CD14-positive monocyte (primary cell): ENCODE data around the gene DSTYK. TPM values are rescaled to one million over a fixed set of nuclear protein-coding genes. Genes with fewer than 3 reads are reported as not detected.
A peak's percentile ranks its signal among the peaks of the same experiment; 100 is the strongest.

ENCODE experiments used
- DNase-seq, 3 donors: peaks; one replicate each; pipeline ENCODE4 v3.0.0-alpha.2; 2011 to 2022
- H2AFZ ChIP-seq: 2 replicates; pipeline ENCODE4 v1.6.0; 2012; ENCODE audit warnings: mild to moderate bottlenecking, low read depth, low read length, inconsistent platforms; ENCODE audit not compliant: insufficient read depth, poor library complexity, severe bottlenecking
- H3K27ac ChIP-seq, 2 donors: 1 replicate in 1 of 2; 2 replicates in 1 of 2; pipeline ENCODE4 v1.5.1; 2012 to 2013; ENCODE audit warnings: low read length in 2 of 2, control low read depth in 1 of 2, inconsistent platforms in 1 of 2, low read depth in 1 of 2, mild to moderate bottlenecking in 1 of 2
- H3K27me3 ChIP-seq, 2 donors: one replicate each; pipeline versions ENCODE4 v1.6.0 to v1.6.1; 2011 to 2013; ENCODE audit warnings: low read length in 2 of 2; ENCODE audit not compliant: control insufficient read depth in 2 of 2, insufficient read depth in 2 of 2
- H3K36me3 ChIP-seq, 2 donors: replicated peaks in 1 of 2; 1 replicate in 1 of 2; 2 replicates in 1 of 2; pipeline versions ENCODE4 v1.5.1 to v1.6.1; 2012 to 2013; ENCODE audit warnings: low read length in 2 of 2, control low read depth in 1 of 2, inconsistent platforms in 1 of 2, mild to moderate bottlenecking in 1 of 2; ENCODE audit not compliant: insufficient read depth in 2 of 2, control insufficient read depth in 1 of 2
- H3K4me1 ChIP-seq, 2 donors: 1 replicate in 1 of 2; 2 replicates in 1 of 2; pipeline versions ENCODE4 v1.5.1 to v1.6.1; 2012 to 2013; ENCODE audit warnings: low read length in 2 of 2, control low read depth in 1 of 2, inconsistent platforms in 1 of 2, mild to moderate bottlenecking in 1 of 2, moderate library complexity in 1 of 2; ENCODE audit not compliant: insufficient read depth in 2 of 2, control insufficient read depth in 1 of 2
- H3K4me2 ChIP-seq: replicated peaks from 2 replicates; pipeline ENCODE3; 2012; ENCODE audit warnings: low read length, moderate library complexity, mild to moderate bottlenecking; ENCODE audit not compliant: poor library complexity, severe bottlenecking; ENCODE audit errors: extremely low read depth
- H3K4me3 ChIP-seq, 3 experiments: fragments of 200-600 bp in 1 of 3; sonication (generic) in 1 of 3; replicated peaks in 1 of 3; 1 replicate in 2 of 3; 2 replicates in 1 of 3; pipeline ENCODE4 v1.5.1; 2011 to 2013; ENCODE audit warnings: low read length in 3 of 3, mild to moderate bottlenecking in 3 of 3, control low read depth in 2 of 3, low read depth in 2 of 3, inconsistent platforms in 1 of 3, moderate library complexity in 1 of 3
- H3K79me2 ChIP-seq: 2 replicates; pipeline ENCODE4 v1.6.0; 2012; ENCODE audit warnings: mild to moderate bottlenecking, control low read depth, inconsistent platforms, low read length, moderate library complexity; ENCODE audit not compliant: insufficient read depth
- H3K9ac ChIP-seq: 2 replicates; pipeline ENCODE4 v1.6.0; 2017; ENCODE audit warnings: low read length, mild to moderate bottlenecking; ENCODE audit not compliant: insufficient read depth, poor library complexity, severe bottlenecking
- H3K9me3 ChIP-seq, 2 donors: replicated peaks in 1 of 2; 1 replicate in 1 of 2; 2 replicates in 1 of 2; pipeline versions ENCODE4 v1.5.1 to v1.6.1; 2012 to 2013; ENCODE audit warnings: low read length in 2 of 2, control low read depth in 1 of 2; ENCODE audit not compliant: control insufficient read depth in 1 of 2, insufficient read depth in 1 of 2
- H4K20me1 ChIP-seq: 2 replicates; pipeline ENCODE4 v1.6.0; 2012; ENCODE audit warnings: mild to moderate bottlenecking, low read length, control low read depth, moderate library complexity; ENCODE audit not compliant: insufficient read depth
- H3K27ac Mint-ChIP-seq, 7 donors: one replicate each; pipeline ENCODE4 v1.8.0; 2020; ENCODE audit warnings: mild to moderate bottlenecking in 7 of 7, mixed read lengths in 7 of 7, moderate library complexity in 6 of 7, inconsistent platforms in 2 of 7
- H3K27me3 Mint-ChIP-seq, 3 donors: one replicate each; pipeline ENCODE4 v1.8.0; 2021 to 2022; ENCODE audit warnings: low read depth in 3 of 3, mild to moderate bottlenecking in 3 of 3, mixed read lengths in 3 of 3, moderate library complexity in 3 of 3, inconsistent platforms in 1 of 3
- H3K36me3 Mint-ChIP-seq, 2 donors: one replicate each; pipeline ENCODE4 v1.8.0; 2020; ENCODE audit warnings: mixed read lengths in 2 of 2, inconsistent platforms in 1 of 2, mild to moderate bottlenecking in 1 of 2
- H3K4me1 Mint-ChIP-seq: one replicate; pipeline ENCODE4 v1.8.0; 2020; ENCODE audit warnings: mild to moderate bottlenecking, mixed read lengths
- H3K4me3 Mint-ChIP-seq, 2 donors: one replicate each; pipeline ENCODE4 v1.8.0; 2020; ENCODE audit warnings: mild to moderate bottlenecking in 2 of 2, mixed read lengths in 2 of 2, moderate library complexity in 1 of 2
- H3K9me3 Mint-ChIP-seq, 7 donors: one replicate each; pipeline ENCODE4 v1.8.0; 2020 to 2022; ENCODE audit warnings: mixed read lengths in 7 of 7, mild to moderate bottlenecking in 6 of 7, moderate library complexity in 6 of 7, inconsistent platforms in 2 of 7
- CTCF ChIP-seq: fragments of 200-600 bp; IDR thresholded peaks from one replicate; pipeline ENCODE4 v1.8.0; 2022; ENCODE audit warnings: antibody characterized with exemption, mild to moderate bottlenecking
- WGBS: methylation state at CpG from one replicate; pipeline ENCODE4 v1.1.5; 2013; ENCODE audit warnings: missing lambda C conversion rate; ENCODE audit not compliant: insufficient coverage; 5-methylcytosine and 5-hydroxymethylcytosine counted together
- intact Hi-C, 2 donors: fragments of 100-400 bp; cut with micrococcal nuclease; formaldehyde crosslinking; loops; one replicate each; pipeline versions ENCODE4 v1.15.0 to v1.15.1; 2023
- polyA plus RNA-seq, 3 donors: library from polyadenylated mRNA; depleted of rRNA in 1 of 3; unstranded in 2 of 3; stranded (reverse) in 1 of 3; fragments of 300-500 nt in 2 of 3; fragments of >200 nt in 1 of 3; fragmentation: Illumina TruSeq in 2 of 3; gene quantifications; 1 replicate in 2 of 3; 2 replicates in 1 of 3; pipeline ENCODE4 v1.2.3, GENCODE V29; 2012 to 2021

Gene DSTYK
- polyA plus RNA-seq, 3 donors: 2.9 to 6.5 (median 3.8) TPM

GRCh38 chr1:205118752-205119151 is 92.8 kb downstream of the DSTYK start:
- DNase-seq: no peak
- no peak overlapping the region for H3K4me2 ChIP-seq
- H3K36me3 ChIP-seq: peaks cover 27 to 45% of the 10 kb centered on the region in 2 donors
- H3K27me3 ChIP-seq: no peaks in the 10 kb centered on the region
- no peak for TF ChIP-seq CTCF
- peaks cover 25% of the 10 kb centered on the region in 2 donors for H3K4me1 ChIP-seq
- H3K9ac ChIP-seq: no peak overlapping the region
- H3K79me2 ChIP-seq: peaks cover 57% of the 10 kb centered on the region
- H3K4me3 ChIP-seq: no peak overlapping the region
- peaks cover 0 to 2% (median 0%) of the 10 kb centered on the region in 7 donors for H3K9me3 Mint-ChIP-seq
- H3K4me3 Mint-ChIP-seq: no peak overlapping the region
- H3K36me3 Mint-ChIP-seq: peaks cover 25 to 34% of the 10 kb centered on the region in 2 donors
- no peaks in the 10 kb centered on the region for H3K9me3 ChIP-seq
- H3K27ac ChIP-seq: no peak overlapping the region
- peaks cover 37% of the 10 kb centered on the region for H3K4me1 Mint-ChIP-seq
- H3K27ac Mint-ChIP-seq: peak overlapping the region in 2 of 7 donors; percentile 10 to 23
- intact Hi-C loops: no loop called here
- peaks cover 0 to 2% (median 0%) of the 10 kb centered on the region in 3 donors for H3K27me3 Mint-ChIP-seq
- WGBS: 20% methylated on average over 1 of the region's 2 CpGs
- peaks cover 22% of the 10 kb centered on the region for H4K20me1 ChIP-seq
- no peak overlapping the region for H2AFZ ChIP-seq

- H3K4me1 ChIP-seq: no peaks in the 10 kb centered on the region
- H3K36me3 ChIP-seq: peaks cover 68 to 93% of the 10 kb centered on the region in 2 donors
- peaks cover 15% of the 10 kb centered on the region for H3K79me2 ChIP-seq
- H4K20me1 ChIP-seq: peaks cover 6% of the 10 kb centered on the region
- no peaks in the 10 kb centered on the region for H3K9me3 ChIP-seq
- H3K36me3 Mint-ChIP-seq: peaks cover 53 to 78% of the 10 kb centered on the region in 2 donors
- no peak for TF ChIP-seq CTCF
- H2AFZ ChIP-seq: no peak overlapping the region
- no peak overlapping the region for H3K9ac ChIP-seq
- H3K4me2 ChIP-seq: no peak overlapping the region
- peaks cover 0 to 3% (median 0%) of the 10 kb centered on the region in 7 donors for H3K9me3 Mint-ChIP-seq
- H3K4me1 Mint-ChIP-seq: no peaks in the 10 kb centered on the region
- H3K27me3 ChIP-seq: no peaks in the 10 kb centered on the region
- H3K27ac ChIP-seq: peak overlapping the region in 1 of 2 donors; percentile 3
- no peaks in the 10 kb centered on the region for H3K27me3 Mint-ChIP-seq
- no peak overlapping the region for H3K4me3 ChIP-seq
- DNase-seq: no peak
- H3K4me3 Mint-ChIP-seq: no peak overlapping the region
- intact Hi-C loops: no loop called here
- no peak overlapping the region for H3K27ac Mint-ChIP-seq
Observed at GRCh38 chr1:205111354-205111753, 100.1 kb downstream of the DSTYK start.
